Activated gamma-delta T cell treated with anti-CD3 and anti-CD28 coated beads, Interleukin-2, amount 50 U/mL, for 16 hours (primary cell): Measurements from ENCODE around the gene QSOX2.
A peak's percentile ranks its signal among the peaks of the same experiment; 100 is the strongest.

Source experiments
- DNase-seq: peaks from one replicate; pipeline ENCODE4 v3.0.0-alpha.2; 2020; ENCODE audit warnings: low read depth

Gene QSOX2

GRCh38 chr9:136172412-136173079 lies 73.1 kb downstream of the QSOX2 start:
- DNase-seq, result no peak

- DNase-seq, result no peak
Observed at GRCh38 chr9:136171801-136172411, 73.7 kb downstream of the QSOX2 start.

DNA sequence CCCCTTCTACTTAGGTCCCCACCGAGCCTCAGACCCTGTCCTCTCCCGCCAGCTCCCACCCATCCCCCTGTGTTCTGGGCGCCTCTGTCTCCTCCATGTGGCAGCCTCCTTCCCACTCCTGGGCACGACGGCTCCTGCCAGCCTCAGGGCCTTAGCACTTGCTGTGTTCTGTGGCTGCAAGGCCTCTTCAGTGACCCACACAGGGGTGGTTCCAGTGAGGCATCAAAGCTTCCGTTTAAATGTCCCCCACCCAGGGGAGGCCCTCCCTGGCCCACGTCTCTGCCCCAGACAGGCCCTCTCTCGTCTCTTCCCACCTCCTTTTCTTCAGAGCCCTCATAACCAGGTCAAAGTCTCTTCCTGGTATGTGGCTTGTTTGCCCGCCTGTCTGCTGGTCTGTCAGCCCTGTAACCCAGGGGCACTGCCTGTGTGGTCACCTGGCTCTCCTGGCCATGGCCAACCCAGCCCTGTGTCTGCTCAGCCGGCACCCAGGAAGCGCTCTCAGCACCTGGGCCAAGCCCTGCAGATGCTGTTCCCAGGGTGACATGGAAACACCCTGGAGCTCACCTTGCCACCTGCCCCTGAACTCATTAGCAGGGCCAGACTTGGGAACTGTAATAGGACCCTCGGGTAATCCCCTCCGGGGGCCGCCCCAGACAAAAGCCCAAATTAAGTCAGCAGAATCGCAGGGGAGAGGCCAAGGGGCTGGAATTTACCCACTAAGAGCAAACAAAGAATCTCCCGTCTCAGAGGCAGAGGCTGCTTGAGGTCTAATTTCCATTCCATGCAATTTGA lies 74.4 kb downstream of the QSOX2 start:
- no peak for DNase-seq

DNA sequence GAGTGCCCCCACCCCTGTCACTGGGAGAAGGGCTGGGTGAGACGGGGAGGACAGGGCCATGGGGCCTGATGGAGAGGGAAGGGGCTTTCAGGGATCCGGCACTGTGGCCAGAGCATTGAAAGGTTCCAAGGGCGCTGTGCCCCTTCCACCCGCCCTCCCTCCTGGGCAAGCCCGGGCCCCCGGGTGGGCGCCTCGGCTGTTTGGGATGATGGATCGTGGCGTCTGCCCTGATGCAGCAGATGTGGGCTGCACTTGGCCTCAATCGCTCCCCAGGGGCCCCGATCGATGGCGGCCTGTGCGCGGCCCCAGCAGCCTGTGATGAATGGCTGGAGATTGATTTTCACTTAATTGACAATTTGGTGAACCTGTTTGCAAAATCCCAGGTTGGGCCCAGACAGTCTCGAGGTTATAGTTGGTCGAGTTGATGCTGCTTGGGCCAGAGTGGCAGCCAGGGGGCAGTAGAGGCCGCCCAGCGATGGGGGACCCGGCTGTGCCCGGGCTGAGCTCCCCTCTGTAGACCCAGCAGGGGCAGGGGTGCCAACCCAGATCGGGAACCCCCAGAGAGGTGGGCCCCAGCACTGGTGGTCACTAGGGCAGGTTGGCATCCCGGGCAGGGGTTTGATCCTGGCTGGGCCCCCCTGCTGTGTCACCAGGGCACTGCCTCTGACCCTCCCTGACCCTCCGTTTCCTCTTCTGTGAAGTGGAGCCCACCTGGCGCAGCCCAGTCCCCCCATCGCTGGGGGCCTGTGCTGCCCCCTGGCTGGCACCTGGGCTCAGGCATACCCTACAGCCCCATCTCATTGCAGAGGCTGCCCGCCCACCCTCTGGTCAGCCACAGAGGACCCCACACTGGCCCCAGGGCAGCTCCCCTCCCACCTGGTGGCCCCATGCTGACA lies 75.4 kb downstream of the QSOX2 start:
- peak; percentile 13 for DNase-seq

- DNase-seq, result no peak
Observed at GRCh38 chr9:136169495-136169894, 76.1 kb downstream of the QSOX2 start.

DNA sequence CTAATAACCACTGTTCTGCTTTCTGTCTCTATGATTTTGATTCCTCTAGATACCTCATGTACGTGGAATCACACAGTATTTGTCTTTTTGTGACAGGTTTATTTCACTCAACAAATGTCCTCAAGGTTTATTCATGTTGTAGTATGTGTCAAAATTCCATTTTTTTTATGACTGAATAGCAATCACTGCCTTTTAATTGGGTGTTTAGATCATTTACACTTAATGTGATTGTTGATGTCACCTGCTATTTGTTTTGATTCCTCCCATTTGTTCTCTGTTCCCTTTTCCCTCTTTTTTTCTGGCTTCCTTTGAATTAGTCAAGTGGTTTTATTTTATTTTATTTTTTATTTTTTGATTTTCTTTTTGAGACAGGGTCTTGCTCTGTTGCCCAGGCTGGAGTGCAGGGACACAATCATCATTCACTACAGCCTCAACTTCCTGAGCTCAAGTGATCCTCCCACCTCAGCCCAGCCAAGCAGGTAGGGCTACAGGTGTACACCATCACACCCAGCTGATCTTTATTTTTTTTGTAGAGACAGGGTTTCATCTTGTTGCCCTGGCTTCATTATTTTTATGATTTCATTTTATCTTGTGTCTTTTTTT lies 82.3 kb downstream of the QSOX2 start:
- DNase-seq, result no peak

DNA sequence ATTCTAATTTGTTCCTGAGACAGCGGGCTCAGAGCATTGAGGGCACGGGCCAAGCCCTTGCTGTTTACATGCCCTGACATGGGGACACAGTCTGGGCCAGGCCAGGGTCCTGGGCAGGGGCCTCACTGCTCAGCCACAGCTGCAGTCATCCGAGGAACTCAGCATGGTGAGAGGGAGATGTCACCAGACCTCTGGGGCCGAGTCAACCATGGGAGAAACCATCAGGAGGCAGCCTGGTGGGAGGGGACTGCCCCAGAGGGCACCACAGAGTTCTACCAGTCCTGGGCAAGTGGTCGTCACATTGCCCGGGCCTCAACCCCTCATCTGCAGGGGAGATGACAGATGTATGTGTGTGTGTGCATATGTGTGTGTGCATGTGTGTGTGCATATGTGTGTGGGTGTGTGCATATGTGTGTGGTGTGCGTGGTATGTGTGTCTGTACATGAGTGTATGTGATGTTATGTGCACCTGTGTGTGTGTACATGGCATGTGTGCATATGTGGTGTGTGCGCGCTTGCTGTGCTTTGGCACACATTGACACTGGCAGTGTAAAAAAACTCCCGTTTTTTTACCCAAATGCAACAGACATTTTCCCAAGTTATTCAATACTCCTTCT lies 84.5 kb downstream of the QSOX2 start:
- DNase-seq, result no peak

DNA sequence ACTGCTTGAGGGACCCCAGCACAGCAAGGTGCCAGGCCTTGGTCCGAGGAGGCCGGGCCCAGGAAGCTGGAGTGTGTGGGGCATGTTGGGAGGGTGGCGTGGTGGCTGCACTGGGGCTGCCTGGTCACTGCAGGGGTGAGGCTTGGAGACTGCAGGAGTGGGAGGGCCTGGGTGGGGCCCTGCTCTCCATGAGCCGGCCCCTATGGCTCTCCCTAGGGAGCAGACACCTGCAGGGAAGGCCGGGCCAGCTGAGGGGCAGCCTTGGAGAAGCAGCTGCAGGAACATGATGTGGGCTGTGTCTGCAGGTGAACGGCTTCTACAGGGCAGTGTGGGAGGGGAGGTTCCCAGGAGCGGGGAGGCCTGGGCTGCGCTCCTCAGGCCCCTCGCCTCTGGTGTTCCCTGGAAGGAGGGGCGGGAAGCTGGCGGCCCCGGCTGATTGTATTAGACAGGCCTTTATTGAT lies 85.2 kb downstream of the QSOX2 start:
- no peak for DNase-seq

GRCh38 chr9:136159851-136160250 lies 85.8 kb downstream of the QSOX2 start:
- DNase-seq, result no peak

DNA sequence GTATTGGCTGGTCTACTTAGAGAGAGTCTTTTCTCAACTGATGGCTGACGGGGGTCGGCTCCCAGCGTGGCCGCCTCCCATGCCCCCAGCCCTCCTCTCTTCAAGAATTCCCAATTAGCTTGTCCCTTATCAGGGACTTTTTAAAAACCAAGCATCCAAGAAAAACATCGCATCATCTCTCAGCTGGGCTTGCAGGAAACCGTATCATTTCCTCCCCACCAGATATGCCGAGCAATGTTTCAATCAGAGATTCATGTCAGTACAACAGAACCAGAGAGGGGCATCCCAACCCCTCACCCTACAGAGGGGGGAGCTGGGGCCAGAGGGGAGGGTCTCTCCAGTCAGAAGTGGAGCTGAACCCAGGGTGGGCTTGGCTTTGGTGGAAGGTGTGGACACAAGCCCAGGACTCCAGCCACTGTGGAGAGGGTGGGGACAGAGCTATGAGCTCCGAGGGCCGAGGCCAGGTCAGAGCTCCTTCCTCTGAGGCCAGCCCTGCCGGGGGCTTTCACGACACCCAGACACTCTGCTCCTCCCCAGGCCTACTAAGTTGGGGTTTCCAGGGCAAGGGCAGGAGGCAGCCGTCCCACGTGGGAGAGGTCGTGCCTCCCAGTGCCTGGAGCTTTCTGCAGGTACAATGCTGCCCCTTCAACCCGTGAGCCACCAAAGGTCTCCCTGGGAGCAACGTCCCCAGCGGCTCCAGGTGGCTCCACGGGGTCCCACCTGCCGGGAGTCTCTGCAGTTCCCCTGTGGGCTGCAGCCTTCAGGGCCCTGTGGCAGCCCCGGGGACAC lies 87.9 kb downstream of the QSOX2 start:
- DNase-seq, result no peak
